Astrocyte (in vitro differentiated cells and primary cell): ENCODE measurements around the gene PRR5L. TPM values are rescaled to one million over a fixed set of nuclear protein-coding genes. Genes with fewer than 3 reads are reported as not detected.

ENCODE experiments used
- DNase-seq: peaks from one replicate; pipeline ENCODE4 v3.0.0-alpha.2; 2010; ENCODE audit warnings: low read depth
- FAIRE-seq: peaks from 2 replicates; lab custom pipeline; 2011; peaks lifted over from hg19 to GRCh38; lab: Jason Lieb, UNC
- H2AFZ ChIP-seq: 2 replicates; pipeline ENCODE4 v1.6.0; 2012; ENCODE audit warnings: low read depth, low read length, inconsistent platforms
- H3K27ac ChIP-seq: 2 replicates; pipeline ENCODE4 v1.5.1; 2011; ENCODE audit warnings: low read depth, low read length, inconsistent platforms
- H3K27me3 ChIP-seq: 2 replicates; pipeline ENCODE4 v1.6.0; 2011; ENCODE audit warnings: low read length, inconsistent platforms; ENCODE audit not compliant: insufficient read depth
- H3K36me3 ChIP-seq: 2 replicates; pipeline ENCODE4 v1.5.1; 2011; ENCODE audit warnings: low read length, inconsistent platforms; ENCODE audit not compliant: insufficient read depth
- H3K4me1 ChIP-seq: 2 replicates; pipeline ENCODE4 v1.5.1; 2011; ENCODE audit warnings: low read length, inconsistent platforms; ENCODE audit not compliant: insufficient read depth
- H3K4me2 ChIP-seq: 2 replicates; pipeline ENCODE4 v1.6.0; 2012; ENCODE audit warnings: low read length, inconsistent platforms
- H3K4me3 ChIP-seq: 2 replicates; pipeline ENCODE4 v1.5.1; 2011; ENCODE audit warnings: low read depth, mild to moderate bottlenecking, low read length, inconsistent platforms; ENCODE audit not compliant: insufficient read depth
- H3K79me2 ChIP-seq: 2 replicates; pipeline ENCODE4 v1.6.0; 2012; ENCODE audit warnings: mild to moderate bottlenecking, low read length, inconsistent platforms; ENCODE audit not compliant: insufficient read depth
- H3K9ac ChIP-seq: 2 replicates; pipeline ENCODE4 v1.6.0; 2012; ENCODE audit warnings: mild to moderate bottlenecking, low read length, inconsistent platforms
- H3K9me3 ChIP-seq: 2 replicates; pipeline ENCODE4 v1.5.1; 2012; ENCODE audit warnings: low read depth, mild to moderate bottlenecking, low read length, inconsistent platforms; ENCODE audit not compliant: insufficient read depth
- H4K20me1 ChIP-seq: 2 replicates; pipeline ENCODE4 v1.6.0; 2012; ENCODE audit warnings: low read length, inconsistent platforms; ENCODE audit not compliant: insufficient read depth
- H3K27ac Mint-ChIP-seq: one replicate; pipeline ENCODE4 v1.8.0; 2021; ENCODE audit warnings: mild to moderate bottlenecking, mixed read lengths; ENCODE audit not compliant: unreplicated experiment
- H3K27me3 Mint-ChIP-seq: one replicate; pipeline ENCODE4 v1.8.0; 2021; ENCODE audit warnings: low read depth, mixed read lengths; ENCODE audit not compliant: unreplicated experiment
- H3K36me3 Mint-ChIP-seq: one replicate; pipeline ENCODE4 v1.8.0; 2021; ENCODE audit warnings: low read depth, mixed read lengths; ENCODE audit not compliant: unreplicated experiment
- H3K4me1 Mint-ChIP-seq: one replicate; pipeline ENCODE4 v1.8.0; 2021; ENCODE audit warnings: low read depth, mixed read lengths; ENCODE audit not compliant: unreplicated experiment
- H3K4me3 Mint-ChIP-seq: one replicate; pipeline ENCODE4 v1.8.0; 2021; ENCODE audit warnings: mild to moderate bottlenecking, moderate library complexity, mixed read lengths; ENCODE audit not compliant: unreplicated experiment
- H3K9me3 Mint-ChIP-seq: one replicate; pipeline ENCODE4 v1.8.0; 2021; ENCODE audit warnings: mild to moderate bottlenecking, mixed read lengths; ENCODE audit not compliant: unreplicated experiment
- CTCF ChIP-seq: IDR thresholded peaks from 2 replicates; pipeline ENCODE4 v1.5.1; 2011; ENCODE audit warnings: low read depth, mild to moderate bottlenecking, inconsistent platforms, low read length, moderate library complexity; ENCODE audit not compliant: insufficient read depth
- EZH2 ChIP-seq: IDR thresholded peaks from 2 replicates; pipeline ENCODE4 v1.6.1; 2012; ENCODE audit warnings: mild to moderate bottlenecking, low read length, inconsistent platforms; ENCODE audit not compliant: insufficient read depth
- total RNA-seq: library from RNA; stranded (reverse); gene quantifications from 2 replicates; pipeline ENCODE4 v1.2.1, GENCODE V29; 2021

The PRR5L gene
- total RNA-seq, 1 donor from 2014 or later: 55.6 TPM

- no peak overlapping the region for H3K4me3 ChIP-seq
- Mint-ChIP-seq H3K27me3 (no peaks in the 10 kb centered on the region), H3K9me3 (no peaks in the 10 kb centered on the region), H3K36me3 (no peaks in the 10 kb centered on the region), H3K27ac (no peak overlapping the region), H3K4me3 (no peak overlapping the region), H3K4me1 (peaks cover 31% of the 10 kb centered on the region)
- H3K27ac ChIP-seq: no peak overlapping the region
- no peaks in the 10 kb centered on the region for H4K20me1 ChIP-seq
- no peaks in the 10 kb centered on the region for H3K9me3 ChIP-seq
- FAIRE-seq (no peak), DNase-seq (no peak)
- no peaks in the 10 kb centered on the region for H3K79me2 ChIP-seq
- no peaks in the 10 kb centered on the region for H3K36me3 ChIP-seq
- H3K4me1 ChIP-seq: peaks cover 25% of the 10 kb centered on the region
- no peak overlapping the region for H3K9ac ChIP-seq
- no peak overlapping the region for H2AFZ ChIP-seq
- no peaks in the 10 kb centered on the region for H3K27me3 ChIP-seq
- H3K4me2 ChIP-seq: no peak overlapping the region
- TF ChIP-seq EZH2 (no peak), CTCF (no peak)
These were observed 61.7 kb downstream of the PRR5L start for GRCh38 chr11:36357831-36358230.

- no peaks in the 10 kb centered on the region for H3K9me3 ChIP-seq
- H3K4me3 ChIP-seq: no peak overlapping the region
- no peaks in the 10 kb centered on the region for H3K27me3 Mint-ChIP-seq
- TF ChIP-seq EZH2 (no peak), CTCF (no peak)
- no peaks in the 10 kb centered on the region for H3K27me3 ChIP-seq
- no peaks in the 10 kb centered on the region for H3K36me3 Mint-ChIP-seq
- H3K4me3 Mint-ChIP-seq: no peak overlapping the region
- H3K9ac ChIP-seq: no peak overlapping the region
- H3K79me2 ChIP-seq: no peaks in the 10 kb centered on the region
- H2AFZ ChIP-seq: no peak overlapping the region
- H3K4me1 Mint-ChIP-seq: peaks cover 36% of the 10 kb centered on the region
- no peak overlapping the region for H3K4me2 ChIP-seq
- FAIRE-seq: no peak
- no peaks in the 10 kb centered on the region for H4K20me1 ChIP-seq
- no peaks in the 10 kb centered on the region for H3K9me3 Mint-ChIP-seq
- H3K36me3 ChIP-seq: no peaks in the 10 kb centered on the region
- no peak overlapping the region for H3K27ac Mint-ChIP-seq
- no peak overlapping the region for H3K27ac ChIP-seq
- H3K4me1 ChIP-seq: peaks cover 31% of the 10 kb centered on the region
- no peak for DNase-seq
These were observed 62.3 kb downstream of the PRR5L start for GRCh38 chr11:36358436-36358835.

GRCh38 chr11:36360318-36360717, 64.2 kb downstream of the PRR5L start:
- Histone ChIP-seq H3K9ac (no peak overlapping the region), H3K27ac (no peak overlapping the region), H3K4me3 (no peak overlapping the region), H3K79me2 (no peaks in the 10 kb centered on the region), H2AFZ (no peak overlapping the region), H3K36me3 (no peaks in the 10 kb centered on the region), H3K27me3 (no peaks in the 10 kb centered on the region), H3K4me1 (peaks cover 35% of the 10 kb centered on the region), H4K20me1 (no peaks in the 10 kb centered on the region), H3K4me2 (no peak overlapping the region), H3K9me3 (no peaks in the 10 kb centered on the region)
- FAIRE-seq (no peak), DNase-seq (no peak)
- no peaks in the 10 kb centered on the region for H3K9me3 Mint-ChIP-seq
- peaks cover 44% of the 10 kb centered on the region for H3K4me1 Mint-ChIP-seq
- TF ChIP-seq EZH2: no peak
- no peaks in the 10 kb centered on the region for H3K36me3 Mint-ChIP-seq
- no peak overlapping the region for H3K4me3 Mint-ChIP-seq
- no peaks in the 10 kb centered on the region for H3K27me3 Mint-ChIP-seq
- H3K27ac Mint-ChIP-seq: peak overlapping the region; percentile 85
